A204.1 (cell line): ENCODE measurements around the gene MTA3.
"Not testable (repeated sequence)": the region's sequence is repeated elsewhere in the genome, so short reads cannot be mapped to it uniquely, and the experiment has no call there.

Source experiments
- FAIRE-seq: peaks from 2 replicates; lab custom pipeline; 2012; peaks lifted over from hg19 to GRCh38; lab: Jason Lieb, UNC

Gene MTA3

GRCh38 chr2:42613281-42614064, 45.0 kb downstream of the MTA3 start:
- FAIRE-seq, result no peak

- FAIRE-seq, result no peak
These were observed 46.4 kb downstream of the MTA3 start for GRCh38 chr2:42614838-42615237.

- no peak for FAIRE-seq
These were observed 49.7 kb downstream of the MTA3 start for GRCh38 chr2:42618116-42618515.

- no peak for FAIRE-seq
These were observed 50.5 kb downstream of the MTA3 start for GRCh38 chr2:42618972-42619371.

- not testable (repeated sequence) for FAIRE-seq
These were observed 53.2 kb downstream of the MTA3 start for GRCh38 chr2:42621626-42622025.

- no peak for FAIRE-seq
These were observed 54.7 kb downstream of the MTA3 start for GRCh38 chr2:42622943-42623676.

GRCh38 chr2:42624047-42624446, 55.6 kb downstream of the MTA3 start:
- peak; percentile 83 for FAIRE-seq

DNA sequence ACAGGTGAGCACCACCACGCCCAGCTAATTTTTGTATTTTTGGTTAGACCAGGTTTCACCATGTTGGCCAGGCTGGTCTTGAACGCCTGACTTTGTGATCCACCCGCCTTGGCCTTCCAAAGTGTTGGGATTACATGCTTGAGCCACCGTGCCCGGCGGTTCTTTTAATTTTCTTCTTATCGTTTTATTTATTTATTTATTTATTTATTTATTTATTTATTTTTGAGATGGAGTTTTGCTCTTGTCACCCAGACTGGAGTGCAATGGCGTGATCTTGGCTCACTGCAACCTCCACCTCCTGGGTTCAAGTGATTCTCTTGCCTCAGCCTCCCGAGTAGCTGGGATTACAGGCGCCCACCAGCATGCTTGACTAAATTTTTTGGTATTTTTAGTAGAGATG, 59.6 kb downstream of the MTA3 start:
- not testable (repeated sequence) for FAIRE-seq

GRCh38 chr2:42636934-42637333, 68.5 kb downstream of the MTA3 start:
- no peak for FAIRE-seq

- no peak for FAIRE-seq
These were observed 69.8 kb downstream of the MTA3 start for GRCh38 chr2:42638080-42638784.

DNA sequence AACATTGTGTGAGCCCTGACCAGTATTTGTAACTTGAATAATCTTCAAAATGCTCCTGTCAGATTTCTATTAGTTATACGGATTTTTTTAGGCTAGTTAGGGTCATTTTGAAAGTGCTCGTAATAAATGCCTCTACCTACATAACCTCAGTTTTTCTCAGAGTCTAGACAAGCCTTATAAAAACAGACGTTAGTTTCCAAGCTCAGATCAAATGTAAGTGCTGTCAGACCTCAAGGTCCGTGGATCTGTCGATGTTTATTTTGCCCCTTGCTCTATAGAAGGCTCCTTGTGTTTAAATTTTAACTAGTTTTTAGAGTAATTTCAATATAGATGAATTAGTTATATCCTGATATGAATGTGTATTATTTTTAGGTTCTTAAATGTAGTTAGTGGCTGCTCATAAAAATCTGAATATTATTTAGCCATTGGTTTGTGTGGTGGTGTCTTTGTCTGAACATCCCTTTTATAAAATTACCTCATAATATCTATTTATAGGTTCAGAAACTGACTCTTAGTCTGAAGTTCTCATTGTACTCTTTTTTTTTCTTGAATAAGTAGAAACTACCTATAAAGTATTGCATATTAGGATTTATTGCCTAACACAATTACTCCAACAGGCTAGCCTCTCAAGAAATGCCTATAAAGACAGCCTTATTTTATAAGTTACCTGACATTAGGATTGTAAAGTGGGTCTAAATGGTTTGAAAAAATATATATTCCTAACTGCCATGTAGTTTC, 71.1 kb downstream of the MTA3 start:
- no peak for FAIRE-seq

GRCh38 chr2:42640261-42640660, 71.8 kb downstream of the MTA3 start:
- peak; percentile 6 for FAIRE-seq

DNA sequence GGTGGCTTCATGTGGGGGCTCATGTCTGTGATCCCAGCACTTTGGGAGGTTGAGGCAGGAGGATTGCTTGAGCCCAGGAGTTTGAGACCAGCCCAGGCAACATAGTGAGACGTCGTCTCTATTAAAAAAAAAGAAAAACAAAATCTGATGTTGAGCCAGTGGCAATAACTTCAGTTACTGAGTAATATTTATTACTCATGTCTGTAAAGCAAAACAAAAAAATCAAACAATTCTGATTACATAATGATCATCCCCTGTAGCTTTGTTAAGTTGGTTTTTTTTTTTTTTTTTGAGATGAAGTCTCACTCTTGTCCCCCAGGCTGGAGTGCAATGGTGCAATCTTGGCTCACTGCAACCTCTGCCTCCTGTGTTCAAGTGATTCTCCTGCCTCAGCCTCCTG, 73.9 kb downstream of the MTA3 start:
- FAIRE-seq, result not testable (repeated sequence)

GRCh38 chr2:42645551-42645950, 77.1 kb downstream of the MTA3 start:
- no peak for FAIRE-seq

GRCh38 chr2:42648796-42649195, 80.4 kb downstream of the MTA3 start:
- peak; percentile 52 for FAIRE-seq

GRCh38 chr2:42651057-42651456, 82.6 kb downstream of the MTA3 start:
- FAIRE-seq, result no peak

DNA sequence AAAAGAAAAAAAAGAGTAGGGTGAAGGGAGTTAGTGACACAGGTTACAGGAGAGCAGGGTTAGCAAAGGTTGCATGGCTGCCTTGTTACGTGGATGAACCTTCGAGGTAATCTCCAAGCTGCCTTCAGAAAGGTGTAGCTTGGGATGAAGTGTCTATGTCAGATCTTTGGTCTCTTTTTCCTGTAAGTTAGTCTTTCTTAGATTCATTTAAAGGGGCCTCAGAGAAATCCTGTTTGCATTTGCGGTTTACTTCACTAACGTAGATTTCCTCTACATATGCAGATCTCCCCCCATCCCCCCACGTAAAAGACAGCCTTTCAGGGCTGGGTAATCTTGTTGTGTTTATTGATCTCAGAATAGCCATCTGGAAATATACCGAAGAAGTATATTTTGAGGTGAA, 83.7 kb downstream of the MTA3 start:
- FAIRE-seq, result no peak

DNA sequence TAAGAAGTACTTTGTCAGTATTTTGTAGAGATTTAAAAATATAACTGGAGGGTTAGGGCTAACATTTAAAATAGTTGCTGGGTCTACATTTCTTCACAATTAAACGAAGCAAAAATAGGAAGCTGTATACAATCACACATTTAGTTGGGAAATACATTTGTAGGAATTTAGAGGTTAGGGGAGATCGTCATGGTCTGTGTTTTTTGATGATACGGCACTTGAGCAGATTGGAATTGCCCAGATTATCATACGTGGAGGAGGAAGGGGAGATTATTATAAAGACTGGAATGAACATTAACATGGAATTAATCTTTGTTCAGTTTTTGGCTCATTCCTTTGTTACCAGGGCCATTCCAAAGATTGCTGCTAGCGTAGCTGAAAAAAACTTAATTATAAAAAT, 84.6 kb downstream of the MTA3 start:
- FAIRE-seq, result no peak

- FAIRE-seq, result no peak
These were observed 85.5 kb downstream of the MTA3 start for GRCh38 chr2:42653908-42654445.

GRCh38 chr2:42658306-42658705, 89.9 kb downstream of the MTA3 start:
- FAIRE-seq, result no peak

GRCh38 chr2:42659609-42660008, 91.2 kb downstream of the MTA3 start:
- FAIRE-seq, result no peak
